T-helper 2 cell treated with Interferon-gamma antibody and Interleukin-4, amounts not matched to agents 100 ng/mL and 5 ng/mL, for 36 hours (primary cell): ENCODE results near the gene IGFBP3. TPM values are rescaled to one million over a fixed set of nuclear protein-coding genes. Genes with fewer than 3 reads are reported as not detected.

Source experiments
- intact Hi-C: fragments of 100-400 bp; cut with micrococcal nuclease; formaldehyde crosslinking; loops from one replicate; pipeline ENCODE4 v1.15.1; 2023
- total RNA-seq: library from RNA; stranded (reverse); gene quantifications from 2 replicates; pipeline ENCODE4 v1.2.3, GENCODE V29; 2022

IGFBP3 gene
- total RNA-seq, 1 donor from 2014 or later: 1.5 TPM

DNA sequence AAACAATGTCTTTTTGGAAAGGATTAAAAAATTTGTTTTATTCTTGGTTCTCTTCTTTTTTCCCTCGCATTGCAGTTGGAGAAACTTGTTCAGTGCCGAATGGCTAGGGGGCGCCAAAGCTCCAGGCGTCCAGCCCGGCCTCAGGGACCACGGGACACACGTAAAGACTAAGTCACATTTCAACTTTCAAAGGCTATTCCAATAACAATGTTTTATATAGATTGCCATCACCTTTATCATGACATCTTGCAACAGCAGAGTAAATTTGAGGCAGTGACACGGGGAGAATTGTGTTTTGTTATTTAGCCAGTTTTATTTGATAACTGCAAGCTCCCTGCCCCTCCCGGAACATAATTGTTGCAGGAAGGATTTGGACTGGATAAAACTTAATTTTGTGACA is 2.2 kb upstream of the IGFBP3 start:
- intact Hi-C loops: loop anchor here (1.0 kb wide), 1 partner anchor 1331 kb away; no protein-coding TSS in a partner anchor

DNA sequence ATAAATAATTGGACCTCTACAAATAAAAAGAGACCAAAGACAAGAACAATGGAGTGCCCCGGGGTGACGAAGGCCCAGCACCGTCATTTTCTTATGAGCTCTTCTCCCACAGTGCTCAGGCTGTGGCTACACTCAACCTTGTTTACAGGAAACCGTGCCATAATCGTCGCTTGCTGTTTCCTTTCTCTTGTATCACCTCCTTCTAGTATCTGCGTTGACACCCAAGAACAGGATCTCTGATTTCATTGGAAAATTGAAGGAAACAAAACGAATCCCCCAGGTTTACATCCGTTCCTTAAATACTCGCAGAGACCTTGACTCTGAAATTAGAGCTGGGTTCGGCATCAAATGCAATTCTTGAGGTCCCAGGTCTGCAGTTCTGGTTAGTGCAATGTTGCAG is 1.7 kb upstream of the IGFBP3 start:
- intact Hi-C loops: loop anchor here (1.0 kb wide), 1 partner anchor 1331 kb away; no protein-coding TSS in a partner anchor

DNA sequence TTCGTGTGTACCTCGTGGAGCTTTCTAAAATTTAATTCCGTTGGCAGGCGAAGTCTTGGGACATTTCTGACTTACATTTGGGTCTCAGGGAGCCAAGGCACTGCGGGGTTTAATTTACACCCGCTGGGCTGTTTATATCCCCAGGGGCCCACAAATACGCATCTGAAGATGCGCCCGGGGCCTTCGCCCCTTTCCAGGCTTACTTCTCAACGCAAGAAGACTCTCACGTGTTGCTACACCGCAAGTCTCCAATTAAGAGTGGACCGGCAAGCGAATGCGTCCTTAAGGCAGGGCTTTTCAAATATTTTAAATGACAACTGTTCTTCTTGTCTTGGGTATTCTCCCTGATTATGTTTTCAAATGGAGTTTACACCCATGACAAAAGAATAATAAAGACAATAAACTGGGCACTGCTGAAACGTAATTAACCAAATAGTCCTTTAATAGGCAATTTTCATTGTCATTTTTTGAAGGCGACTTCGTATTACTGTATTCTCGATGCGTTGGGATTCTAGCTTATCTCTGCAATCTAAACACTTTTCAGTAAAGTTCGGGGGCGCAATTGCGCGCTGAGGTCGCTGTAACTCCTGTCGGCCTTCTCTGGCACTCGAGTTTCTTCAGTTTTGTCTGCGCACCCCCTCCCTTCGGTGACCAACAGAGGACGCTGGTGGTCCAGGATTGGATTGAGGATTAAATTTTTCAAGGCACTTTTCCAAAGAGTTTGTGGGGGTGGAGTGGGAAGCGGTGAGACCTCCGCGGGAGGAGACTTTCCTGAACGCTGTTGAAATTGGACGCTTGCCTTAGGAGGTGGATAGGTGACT is 837 bp upstream of the IGFBP3 start:
- intact Hi-C loops: no loop called here

DNA sequence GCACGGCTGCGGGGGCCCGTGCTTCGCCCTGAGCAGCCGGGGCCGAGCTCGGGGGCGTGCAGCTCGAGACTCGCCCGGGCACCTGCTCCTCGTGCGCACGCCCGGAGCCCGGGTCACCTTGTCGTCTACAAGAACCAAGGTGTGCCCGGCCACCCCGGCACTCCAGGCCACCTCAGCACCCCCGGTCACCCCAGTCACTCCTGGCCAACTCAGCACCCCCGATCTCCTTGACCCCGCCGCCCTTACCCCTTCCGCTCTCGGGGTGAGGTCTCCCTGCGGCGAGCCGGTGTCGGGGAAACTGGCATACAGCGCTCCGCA is 268 bp upstream of the IGFBP3 start:
- intact Hi-C loops: no loop called here

DNA sequence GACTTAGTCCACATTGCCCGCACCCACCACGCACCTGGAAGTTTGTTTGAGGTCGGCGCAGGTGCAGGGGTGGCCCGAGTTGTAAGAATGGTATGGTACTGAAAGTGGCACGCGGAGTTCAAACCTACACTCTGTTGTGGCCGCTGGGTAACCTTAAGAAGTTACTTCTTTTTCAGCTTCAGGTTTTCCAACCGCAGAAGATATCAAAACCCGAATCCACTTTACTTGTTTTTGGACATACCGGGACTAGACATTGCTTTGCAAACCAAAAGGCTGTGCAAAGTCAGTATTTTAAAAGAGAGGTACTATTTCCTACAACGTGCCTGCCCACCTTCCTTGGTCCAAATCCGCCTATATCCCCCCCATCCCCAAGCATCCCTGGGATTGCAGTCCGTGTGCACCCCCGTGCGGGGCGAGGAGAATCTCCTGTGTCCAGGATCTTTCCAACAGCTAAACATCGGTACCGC is 1.0 kb downstream of the IGFBP3 start:
- intact Hi-C loops: loop anchor here (5.0 kb wide), 1 partner anchor 1897 kb away; no protein-coding TSS in a partner anchor

DNA sequence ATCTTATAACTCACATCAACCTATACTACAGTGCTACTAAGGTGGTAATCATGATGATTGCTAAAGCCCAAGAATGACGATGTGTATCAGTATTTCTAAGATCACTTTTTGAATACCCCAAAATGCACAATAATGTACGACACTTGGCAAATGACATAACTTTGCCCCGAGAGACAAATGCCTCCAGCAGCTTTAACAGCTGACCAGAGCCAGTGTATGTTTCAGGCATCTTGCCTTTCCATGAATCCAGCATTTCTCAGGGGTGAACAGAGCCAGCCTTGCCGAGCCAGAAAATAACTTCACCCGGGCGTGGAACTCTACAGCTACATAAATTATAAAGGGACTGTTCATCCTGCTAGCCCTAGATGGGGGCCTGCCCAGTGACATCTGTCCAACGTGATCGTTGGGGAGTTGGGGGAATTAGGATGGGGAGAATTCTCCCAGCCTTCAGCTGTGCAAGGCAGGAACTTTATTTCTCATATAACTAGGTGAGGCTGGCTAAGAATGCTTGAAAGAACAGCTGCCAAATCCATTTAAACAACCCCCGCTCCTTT is 1.8 kb downstream of the IGFBP3 start:
- intact Hi-C loops: loop anchor here (5.0 kb wide), 1 partner anchor 1898 kb away; no protein-coding TSS in a partner anchor

DNA sequence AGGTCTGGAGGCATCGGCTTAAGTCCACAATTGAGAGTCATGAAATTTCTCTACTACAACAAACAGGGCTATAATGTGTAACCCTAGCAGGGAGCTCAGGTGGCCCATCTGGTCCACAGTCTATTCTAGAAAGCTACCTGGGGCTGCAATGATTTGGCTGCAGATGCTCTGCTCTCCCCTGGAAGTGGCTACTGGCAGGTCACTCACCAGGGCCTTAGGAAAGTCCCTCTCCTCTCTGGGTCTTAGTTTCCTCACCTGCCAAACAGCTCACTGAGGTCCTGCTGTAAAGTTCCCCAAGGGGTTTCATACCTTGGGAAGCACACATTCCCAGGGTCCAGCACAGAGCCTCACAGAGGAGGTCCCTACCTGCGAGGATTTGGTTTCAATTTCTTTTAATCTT is 2.5 kb downstream of the IGFBP3 start:
- intact Hi-C loops: loop anchor here (5.0 kb wide), 1 partner anchor 1899 kb away; no protein-coding TSS in a partner anchor

DNA sequence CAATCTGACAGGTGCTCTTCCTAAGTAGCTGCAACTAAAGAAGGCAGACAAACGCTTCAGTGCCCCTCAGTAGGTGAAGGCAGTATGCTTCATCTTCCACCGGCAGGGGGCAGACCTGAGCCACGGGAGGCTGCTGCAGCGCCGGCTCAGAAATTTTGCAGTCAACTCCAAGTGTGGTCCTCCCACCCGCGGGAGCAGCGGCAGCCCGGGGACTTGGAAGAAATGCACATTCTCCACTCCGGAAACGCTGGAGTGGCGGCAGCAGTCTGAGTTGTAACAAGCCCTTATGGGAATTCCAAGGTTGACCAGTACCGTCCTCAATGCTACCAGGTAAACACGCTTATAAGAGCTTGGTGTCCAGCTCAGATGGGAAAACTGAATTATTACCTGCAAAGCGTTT is 3.4 kb downstream of the IGFBP3 start:
- intact Hi-C loops: loop anchor here (1.0 to 5.0 kb wide), 3 partner anchors 435 to 1900 kb away; no protein-coding TSS in a partner anchor

DNA sequence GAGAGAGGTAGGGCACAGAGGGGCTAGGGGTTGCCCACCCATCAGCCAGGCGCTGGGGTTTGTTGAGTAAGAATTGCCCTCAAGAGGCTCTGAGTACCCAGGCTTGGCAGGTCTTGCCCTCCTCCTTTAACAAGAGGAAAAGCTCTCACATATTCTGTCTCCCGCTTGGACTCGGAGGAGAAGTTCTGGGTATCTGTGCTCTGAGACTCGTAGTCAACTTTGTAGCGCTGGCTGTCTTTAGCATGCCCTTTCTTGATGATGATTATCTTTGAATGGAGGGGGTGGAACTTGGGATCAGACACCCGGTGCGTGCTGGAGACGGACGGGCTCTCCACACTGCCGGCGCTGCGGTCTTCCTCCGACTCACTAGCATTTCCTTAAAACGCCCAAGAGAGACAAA is 4.0 kb downstream of the IGFBP3 start:
- intact Hi-C loops: loop anchor here (1.0 to 5.0 kb wide), 3 partner anchors 436 to 1900 kb away; no protein-coding TSS in a partner anchor

DNA sequence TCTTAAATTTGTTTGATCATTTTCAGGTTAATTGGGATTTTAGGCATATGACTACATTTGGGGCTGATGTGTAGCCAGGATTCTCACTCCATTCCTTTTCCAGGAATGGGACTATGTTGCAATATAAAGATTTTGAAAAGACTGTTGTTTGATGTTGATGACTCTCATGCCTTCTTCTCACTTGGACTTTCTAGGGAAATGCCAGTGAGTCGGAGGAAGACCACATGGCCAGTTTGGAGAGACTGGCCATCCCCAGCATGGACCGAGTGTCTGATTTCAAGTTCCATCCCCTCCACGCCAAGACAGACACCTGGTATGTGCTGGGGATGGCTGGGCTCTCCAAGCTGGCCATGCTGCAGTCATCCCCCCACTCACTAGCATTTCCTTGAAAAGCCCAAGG is 5.5 kb downstream of the IGFBP3 start:
- intact Hi-C loops: loop anchor here (2.0 to 5.0 kb wide), 2 partner anchors 437 to 1902 kb away; no protein-coding TSS in a partner anchor

DNA sequence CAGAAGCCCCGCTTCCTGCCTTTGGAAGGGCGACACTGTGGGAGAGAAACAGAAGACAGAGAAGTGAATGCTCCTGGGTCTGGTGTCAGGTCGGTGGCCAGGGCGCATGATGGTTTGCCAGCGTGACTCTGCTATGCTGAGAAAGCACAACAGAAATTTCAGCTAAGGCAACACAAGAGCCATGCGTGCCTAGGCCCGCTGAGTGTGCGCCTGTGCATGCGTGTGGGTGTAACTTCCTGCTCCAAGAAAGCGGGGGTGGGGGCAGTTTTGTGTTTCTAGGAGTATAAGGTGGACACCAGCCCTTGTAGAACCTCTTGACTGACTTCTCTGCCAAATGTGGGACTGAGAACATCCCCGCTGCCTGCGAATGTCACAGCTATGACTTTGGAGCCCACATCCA is 6.2 kb downstream of the IGFBP3 start:
- intact Hi-C loops: loop anchor here (5.0 kb wide), 1 partner anchor 1902 kb away; no protein-coding TSS in a partner anchor

DNA sequence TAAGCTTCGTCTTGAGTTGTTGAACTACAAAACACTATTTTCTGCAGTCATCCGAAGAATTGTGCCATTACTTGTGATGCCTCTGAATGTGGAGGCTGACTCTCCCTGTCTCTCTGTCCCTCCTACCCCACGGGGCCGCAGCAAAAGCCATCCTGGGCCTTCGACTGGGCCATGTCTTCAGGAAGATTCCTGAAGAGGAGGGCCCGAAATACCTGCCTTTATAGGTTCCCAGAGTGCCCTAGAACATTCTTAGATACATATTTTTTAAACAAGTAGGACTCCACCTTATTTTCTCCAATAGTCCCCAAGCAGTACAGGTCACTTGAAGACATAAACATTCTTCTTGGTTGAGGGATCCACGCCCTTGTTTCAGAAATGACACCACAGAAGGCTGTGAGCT is 8.1 kb downstream of the IGFBP3 start:
- intact Hi-C loops: no loop called here

DNA sequence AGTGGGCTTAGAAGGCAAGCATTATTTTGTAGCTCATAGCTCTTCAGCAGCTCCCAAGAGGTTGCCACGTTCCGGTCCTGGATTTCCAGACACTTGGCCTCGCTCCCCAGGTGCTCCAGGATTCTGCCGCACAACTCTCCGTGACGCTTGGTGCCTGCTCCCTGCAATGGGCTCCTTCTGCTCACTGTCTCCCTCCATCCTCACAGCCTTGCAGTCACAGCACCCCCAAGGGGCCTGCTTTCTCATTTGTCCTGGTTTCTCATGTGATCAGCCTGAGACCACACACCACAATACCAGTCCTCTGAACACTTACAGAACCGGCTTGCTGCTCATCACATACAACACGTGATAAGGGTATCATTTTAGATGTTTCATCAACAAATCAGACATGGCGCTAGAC is 9.8 kb downstream of the IGFBP3 start:
- intact Hi-C loops: no loop called here

DNA sequence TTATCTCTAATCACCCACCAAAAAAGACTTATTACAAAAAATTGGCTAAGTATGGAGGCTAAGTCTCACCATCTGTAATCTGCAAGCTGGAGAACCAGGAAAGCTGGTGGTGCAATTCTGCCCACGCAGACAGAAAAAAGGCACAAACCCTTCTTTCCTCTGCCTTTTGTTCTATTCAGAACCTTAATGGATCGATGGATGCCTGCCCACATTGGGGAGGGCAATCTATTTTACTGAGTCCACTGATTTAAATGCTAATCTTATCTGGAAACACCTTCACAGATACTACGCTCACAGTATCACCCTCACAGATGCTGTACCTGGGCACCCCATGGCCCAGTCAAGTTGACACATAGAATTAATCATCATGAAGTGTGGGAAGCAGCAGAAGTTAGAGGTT is 10.2 kb downstream of the IGFBP3 start:
- intact Hi-C loops: no loop called here

DNA sequence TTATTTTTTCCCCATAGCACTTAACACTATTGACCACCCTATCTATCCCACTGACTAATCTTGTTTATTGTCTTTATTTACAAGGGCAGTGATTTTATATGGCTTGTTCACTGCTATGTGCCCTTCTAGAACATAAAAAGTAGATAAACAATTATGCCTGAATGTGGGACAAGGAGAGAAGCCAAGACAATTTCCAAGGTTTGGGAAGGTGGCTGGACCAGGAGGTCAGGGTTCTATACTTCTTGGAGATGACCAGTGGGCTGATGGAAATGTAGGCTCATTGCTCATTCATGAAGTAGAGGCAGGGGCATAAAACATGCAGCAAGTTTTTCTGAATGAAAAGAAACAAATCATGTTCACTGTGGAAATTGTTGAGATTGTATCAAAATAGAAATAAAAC is 11.5 kb downstream of the IGFBP3 start:
- intact Hi-C loops: no loop called here

DNA sequence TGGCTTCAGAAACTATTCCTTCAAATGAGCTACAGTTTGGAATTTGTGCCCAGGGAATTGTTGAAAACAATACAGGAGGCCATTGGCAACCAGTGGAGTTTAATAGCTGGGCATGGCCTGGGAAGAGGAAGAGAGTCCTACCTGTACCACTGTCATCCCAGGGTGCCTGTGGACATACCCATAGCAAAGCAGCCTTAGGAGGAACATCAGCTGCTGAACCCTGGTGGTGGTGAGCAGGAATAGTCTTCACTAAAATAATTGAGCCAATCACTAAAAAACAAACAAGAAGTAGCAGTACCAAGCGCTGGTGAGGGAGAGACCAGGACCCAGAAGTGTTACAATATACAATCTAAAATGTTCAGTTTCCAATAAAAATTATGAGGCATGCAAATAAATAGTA is 18.3 kb downstream of the IGFBP3 start:
- intact Hi-C loops: no loop called here

DNA sequence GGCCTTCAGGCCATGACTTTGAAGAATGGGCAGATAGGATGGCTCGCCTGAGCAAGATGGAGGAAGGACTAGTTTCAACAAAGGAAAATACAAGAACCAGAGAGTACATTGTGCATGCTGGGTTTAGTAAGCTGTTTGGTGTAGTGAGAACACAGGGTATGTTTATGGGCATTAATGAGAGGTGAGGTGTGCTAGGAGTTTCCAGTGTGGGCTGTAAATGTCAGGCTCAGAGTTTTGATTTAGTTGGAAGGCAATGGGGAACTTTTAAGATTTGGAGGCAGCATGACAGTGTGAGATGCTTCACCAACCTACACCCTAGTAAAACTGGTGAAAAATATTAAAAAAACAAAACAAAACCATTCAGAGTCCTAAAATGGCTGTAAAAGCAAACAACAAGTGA is 19.5 kb downstream of the IGFBP3 start:
- intact Hi-C loops: no loop called here

DNA sequence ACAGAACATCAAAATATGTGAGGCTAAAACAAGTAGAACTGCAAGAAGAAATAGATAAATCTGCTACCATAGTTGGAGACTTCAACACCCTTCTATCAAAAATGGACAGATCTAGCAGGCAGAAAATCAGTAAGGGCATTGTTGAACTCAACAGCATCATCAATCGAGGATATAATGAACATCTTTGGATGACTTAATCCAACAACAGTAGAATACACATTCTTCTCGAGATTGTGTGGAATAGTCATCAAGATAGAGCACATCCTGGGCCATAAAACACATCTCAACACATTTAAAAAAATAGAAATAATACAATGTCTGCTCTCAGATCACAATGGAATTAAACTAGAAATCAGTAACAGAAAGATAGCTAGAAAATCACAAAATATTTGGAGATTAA is 22.9 kb downstream of the IGFBP3 start:
- intact Hi-C loops: no loop called here

DNA sequence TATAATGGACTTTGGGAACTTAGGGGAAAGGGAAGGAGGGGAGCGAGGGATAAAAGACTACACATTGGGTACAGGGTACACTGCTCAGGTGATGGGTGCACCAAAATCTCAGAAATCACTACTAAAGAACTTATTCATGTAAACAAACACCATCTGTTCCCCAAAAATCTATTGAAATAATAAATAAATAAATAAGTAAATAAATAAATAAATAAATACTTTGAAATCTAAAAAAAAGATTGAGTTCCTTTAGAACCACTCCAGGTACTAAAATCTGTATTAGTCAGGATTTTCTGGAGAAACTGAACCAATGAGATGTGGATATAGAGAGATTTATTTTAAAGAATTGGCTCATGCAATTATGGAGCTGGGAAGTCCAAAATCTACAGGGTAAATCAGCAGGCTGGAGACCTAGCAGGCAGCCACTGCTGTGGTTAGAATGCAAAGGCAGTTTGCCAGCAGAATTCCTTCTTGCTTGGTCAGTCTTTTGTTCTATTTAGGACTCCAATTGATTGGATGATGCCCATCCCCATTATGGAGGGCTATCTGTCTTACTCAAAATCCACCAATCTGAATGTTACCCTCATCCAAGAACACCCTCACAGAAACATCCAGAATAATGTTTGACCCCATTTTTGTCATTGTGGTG is 23.9 kb downstream of the IGFBP3 start:
- intact Hi-C loops: no loop called here

DNA sequence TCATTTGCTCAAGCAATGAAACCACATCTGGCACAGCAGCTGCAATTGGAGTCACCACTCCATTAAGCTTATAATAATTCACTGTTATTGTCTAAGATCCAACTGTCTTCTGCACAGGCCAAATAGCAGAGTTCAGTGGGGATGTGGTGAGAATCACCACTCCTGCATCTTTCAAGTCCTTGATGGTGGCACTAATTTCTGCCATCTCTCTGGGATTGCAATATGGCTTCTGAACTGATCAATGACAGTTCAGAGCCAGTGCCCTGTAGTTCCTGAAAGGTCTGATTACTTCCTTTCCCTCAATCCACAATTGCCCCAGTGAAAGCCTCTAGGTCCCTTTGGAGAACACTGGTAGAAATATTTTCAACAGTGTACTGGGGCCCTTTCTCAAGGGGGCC is 26.4 kb downstream of the IGFBP3 start:
- intact Hi-C loops: no loop called here

DNA sequence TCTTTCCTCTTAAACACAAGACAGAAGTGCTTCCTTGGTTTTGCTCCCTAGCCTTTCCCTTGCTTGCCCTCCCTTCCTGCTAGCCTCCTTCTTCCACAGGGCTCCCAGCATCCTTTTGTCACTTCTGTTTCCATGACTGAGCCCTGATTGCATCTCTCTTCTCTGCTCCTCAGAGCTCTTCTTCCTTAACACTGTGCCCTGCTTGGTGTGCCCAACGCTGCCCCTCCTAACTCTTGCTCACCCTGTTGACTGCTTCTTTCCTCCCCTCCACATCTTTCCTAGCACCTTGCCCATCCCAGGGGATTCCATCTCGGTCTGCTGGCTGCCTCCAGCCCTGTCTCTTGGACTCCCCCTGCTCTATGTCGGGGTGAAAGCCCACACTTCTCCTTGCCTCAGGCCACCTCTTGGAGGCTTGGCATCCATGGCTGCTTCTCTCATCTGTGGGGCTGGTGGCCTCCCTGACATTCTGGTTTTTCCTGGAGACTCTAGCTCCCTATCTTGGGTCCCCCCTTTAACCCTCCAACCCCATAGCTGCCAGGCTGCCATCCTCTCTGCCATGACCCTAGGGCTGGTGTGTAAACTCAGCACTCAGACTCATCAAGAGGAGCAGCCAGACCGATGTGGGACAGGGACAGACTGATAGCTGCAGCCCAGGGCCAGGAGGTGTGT is 26.9 kb downstream of the IGFBP3 start:
- intact Hi-C loops: no loop called here
